Suprapubic skin (tissue), 4 donors: ENCODE data around the gene MARCHF5. TPM values are rescaled to one million over a fixed set of nuclear protein-coding genes. Genes with fewer than 3 reads are reported as not detected.

Source experiments
- DNase-seq, 2 donors: peaks; one replicate each; pipeline ENCODE4 v3.0.0-alpha.2; 2019; ENCODE audit warnings: low spot score in 2 of 2
- H3K27ac ChIP-seq: fragments of 200-600 bp; sonication (generic); one replicate; pipeline ENCODE4 v1.5.1; 2019
- H3K27me3 ChIP-seq: fragments of 200-600 bp; sonication (generic); one replicate; pipeline ENCODE4 v1.5.1; 2019
- H3K36me3 ChIP-seq: fragments of 200-600 bp; sonication (generic); one replicate; pipeline ENCODE4 v1.5.1; 2019
- H3K4me1 ChIP-seq: fragments of 200-600 bp; sonication (generic); one replicate; pipeline ENCODE4 v1.5.1; 2019
- H3K4me3 ChIP-seq: fragments of 200-600 bp; sonication (generic); one replicate; pipeline ENCODE4 v1.5.1; 2019; ENCODE audit warnings: mild to moderate bottlenecking
- H3K9me3 ChIP-seq: fragments of 200-600 bp; sonication (generic); one replicate; pipeline ENCODE4 v1.5.1; 2019
- CTCF ChIP-seq, 2 donors: fragments of 200-600 bp in 1 of 2; fragments of 450-650 bp in 1 of 2; sonication (generic) in 1 of 2; IDR thresholded peaks; one replicate each; pipeline ENCODE4 v1.5.1; 2016 to 2019; ENCODE audit warnings: antibody characterized with exemption in 2 of 2, mild to moderate bottlenecking in 1 of 2, moderate library complexity in 1 of 2
- EP300 ChIP-seq: sonication (generic); formaldehyde crosslinking; IDR thresholded peaks from one replicate; pipeline ENCODE4 v1.6.1; 2017; ENCODE audit warnings: antibody characterized with exemption
- POLR2A ChIP-seq, 2 donors: fragments of 450-650 bp; IDR thresholded peaks; one replicate each; pipeline ENCODE4 v1.6.1; 2017; ENCODE audit warnings: antibody characterized with exemption in 2 of 2, mild to moderate bottlenecking in 2 of 2, moderate library complexity in 2 of 2
- POLR2AphosphoS5 ChIP-seq, 3 donors: sonication (generic); formaldehyde crosslinking; IDR thresholded peaks; one replicate each; pipeline ENCODE4 v1.6.1; 2017; ENCODE audit warnings: antibody characterized with exemption in 3 of 3
- WGBS: methylation state at CpG from one replicate; pipeline ENCODE4 v1.1.5; 2018; 5-methylcytosine and 5-hydroxymethylcytosine counted together
- total RNA-seq, 4 donors: library from RNA; depleted of rRNA; stranded (reverse); fragments of >200 nt; gene quantifications; one replicate each; pipeline ENCODE4 v1.1.0, GENCODE V29; 2016

MARCHF5 gene
- total RNA-seq, 4 donors from 2014 or later, result 12.6 to 15.0 (median 13.3) TPM

DNA sequence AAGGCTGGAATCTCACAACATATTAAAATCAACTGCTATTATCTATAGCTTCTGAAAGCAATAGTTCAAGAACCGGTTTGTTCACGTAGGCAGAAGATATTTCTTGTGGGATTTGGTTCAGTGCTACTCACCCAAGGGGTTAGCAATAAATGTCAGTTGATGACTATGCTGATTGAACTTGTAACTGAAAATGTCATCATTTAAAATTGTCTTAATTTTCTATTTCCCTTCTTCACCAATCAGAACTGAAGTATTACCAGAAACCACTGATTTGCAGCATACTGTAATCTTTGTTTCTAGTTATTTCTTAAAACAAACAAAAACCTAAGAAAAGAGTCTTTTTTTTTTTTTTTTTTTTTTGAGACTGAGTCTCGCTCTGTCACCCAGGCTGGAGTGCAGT, 46.2 kb upstream of the MARCHF5 start:
- no peak overlapping the region for H3K4me3 ChIP-seq
- peaks cover 35% of the 10 kb centered on the region for H3K4me1 ChIP-seq
- 67% methylated on average over 3 of the region's 3 CpGs for WGBS
- H3K36me3 ChIP-seq, result no peaks in the 10 kb centered on the region
- H3K27ac ChIP-seq, result no peak overlapping the region
- no peaks in the 10 kb centered on the region for H3K27me3 ChIP-seq
- TF ChIP-seq POLR2AphosphoS5 (IDR thresholded peaks at IDR 0.05), result no peak
- TF ChIP-seq CTCF (IDR thresholded peaks at IDR 0.05), result no peak
- TF ChIP-seq POLR2A (IDR thresholded peaks at IDR 0.05), result no peak
- TF ChIP-seq EP300, result no peak
- no peak for DNase-seq
- H3K9me3 ChIP-seq, result no peaks in the 10 kb centered on the region

DNA sequence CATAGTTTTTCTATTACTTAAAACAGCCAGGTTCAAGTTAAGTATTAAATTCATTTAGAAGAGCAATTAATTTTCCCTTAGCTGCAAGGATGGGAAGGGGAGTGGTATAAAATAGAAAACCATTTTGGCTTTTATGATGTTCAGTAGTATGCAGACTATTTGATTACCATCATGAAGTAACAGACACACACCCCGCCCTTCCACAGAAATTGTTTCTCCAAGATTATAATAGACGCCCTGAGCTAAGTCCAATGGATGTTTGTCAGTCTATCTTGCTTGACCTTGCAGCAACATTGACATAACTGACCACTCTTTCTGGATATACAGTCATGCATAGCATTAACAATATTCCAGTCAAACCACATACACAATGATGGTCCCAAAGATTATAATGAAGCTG, 42.4 kb upstream of the MARCHF5 start:
- H3K4me3 ChIP-seq, result no peak overlapping the region
- H3K36me3 ChIP-seq, result no peaks in the 10 kb centered on the region
- 85% methylated on average over 2 of the region's 2 CpGs for WGBS
- DNase-seq, result no peak
- peaks cover 10% of the 10 kb centered on the region for H3K4me1 ChIP-seq
- TF ChIP-seq EP300, result no peak
- TF ChIP-seq POLR2A (IDR thresholded peaks at IDR 0.05), result no peak
- no peak for TF ChIP-seq POLR2AphosphoS5 (IDR thresholded peaks at IDR 0.05)
- no peak for TF ChIP-seq CTCF (IDR thresholded peaks at IDR 0.05)
- H3K9me3 ChIP-seq, result no peaks in the 10 kb centered on the region
- no peaks in the 10 kb centered on the region for H3K27me3 ChIP-seq
- no peak overlapping the region for H3K27ac ChIP-seq

- H3K9me3 ChIP-seq, result no peaks in the 10 kb centered on the region
- no peaks in the 10 kb centered on the region for H3K27me3 ChIP-seq
- no peak overlapping the region for H3K4me3 ChIP-seq
- peaks cover 7% of the 10 kb centered on the region for H3K4me1 ChIP-seq
- no peak for DNase-seq
- TF ChIP-seq EP300, result no peak
- no peak for TF ChIP-seq CTCF (IDR thresholded peaks at IDR 0.05)
- no peak for TF ChIP-seq POLR2A (IDR thresholded peaks at IDR 0.05)
- TF ChIP-seq POLR2AphosphoS5 (IDR thresholded peaks at IDR 0.05), result no peak
- 88% methylated on average over 2 of the region's 2 CpGs for WGBS
- H3K36me3 ChIP-seq, result no peaks in the 10 kb centered on the region
- no peak overlapping the region for H3K27ac ChIP-seq
Observed at GRCh38 chr10:92263396-92263795, 27.6 kb upstream of the MARCHF5 start.

- H3K9me3 ChIP-seq, result no peaks in the 10 kb centered on the region
- H3K4me1 ChIP-seq, result peaks cover 7% of the 10 kb centered on the region
- no peak overlapping the region for H3K4me3 ChIP-seq
- no peak overlapping the region for H3K27ac ChIP-seq
- H3K36me3 ChIP-seq, result no peaks in the 10 kb centered on the region
- 93% methylated on average over 2 of the region's 2 CpGs for WGBS
- no peak for TF ChIP-seq EP300
- no peak for TF ChIP-seq POLR2AphosphoS5 (IDR thresholded peaks at IDR 0.05)
- DNase-seq, result no peak
- no peaks in the 10 kb centered on the region for H3K27me3 ChIP-seq
Observed at GRCh38 chr10:92264249-92264648, 26.7 kb upstream of the MARCHF5 start.

GRCh38 chr10:92265687-92266258, 25.2 kb upstream of the MARCHF5 start:
- TF ChIP-seq POLR2AphosphoS5 (IDR thresholded peaks at IDR 0.05) (no peak), EP300 (no peak), CTCF (IDR thresholded peaks at IDR 0.05) (no peak), POLR2A (IDR thresholded peaks at IDR 0.05) (no peak)
- Histone ChIP-seq H3K27me3 (no peaks in the 10 kb centered on the region), H3K4me3 (no peak overlapping the region), H3K9me3 (no peaks in the 10 kb centered on the region), H3K36me3 (no peaks in the 10 kb centered on the region), H3K4me1 (peaks cover 7% of the 10 kb centered on the region), H3K27ac (no peak overlapping the region)
- WGBS, result 86% methylated on average over 2 of the region's 2 CpGs
- DNase-seq, result no peak

DNA sequence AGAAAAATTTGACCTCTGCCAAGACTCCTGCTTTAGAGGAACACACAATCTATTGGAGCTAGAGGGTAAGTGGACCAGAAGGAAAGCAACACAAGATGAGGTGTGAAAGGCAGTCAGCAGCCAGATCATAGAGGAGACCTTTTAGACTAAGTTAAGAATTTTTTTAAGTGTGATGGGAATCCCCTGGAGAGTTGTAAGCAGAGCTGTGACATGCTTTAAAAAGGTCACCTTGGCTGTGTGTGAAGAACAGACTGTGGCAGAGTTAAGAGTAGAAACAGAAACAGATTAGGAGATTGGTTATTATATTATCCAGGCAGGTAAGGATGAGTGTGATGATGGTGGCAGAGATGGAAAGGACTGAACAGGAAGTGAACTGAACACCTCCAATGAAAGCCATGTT, 23.6 kb upstream of the MARCHF5 start:
- Histone ChIP-seq H3K27me3 (no peaks in the 10 kb centered on the region), H3K36me3 (no peaks in the 10 kb centered on the region), H3K4me1 (peaks cover 7% of the 10 kb centered on the region), H3K27ac (no peak overlapping the region), H3K9me3 (no peaks in the 10 kb centered on the region), H3K4me3 (no peak overlapping the region)
- no peak for DNase-seq
- TF ChIP-seq EP300, result no peak
- no peak for TF ChIP-seq CTCF (IDR thresholded peaks at IDR 0.05)
